ENCODE data around the gene NKX6-2. TPM values are rescaled to one million over a fixed set of nuclear protein-coding genes. Genes with fewer than 3 reads are reported as not detected.

The NKX6-2 gene
- polyA plus RNA-seq, 1 donor from 2014 or later, result not detected

GRCh38 chr10:132739225-132739613 is 46.7 kb downstream of the NKX6-2 start:
- H3K27me3 ChIP-seq (ENCODE audit: insufficient read depth, low read depth, low read length), result peaks cover 7% of the 10 kb centered on the region
- H3K9me2 ChIP-seq (ENCODE audit: insufficient read depth, low read length), result no peaks in the 10 kb centered on the region
- no peaks in the 10 kb centered on the region for H3K79me2 ChIP-seq (replicated peaks; ENCODE audit: insufficient read depth, low read length)
- no peak overlapping the region for H3K4me2 ChIP-seq (ENCODE audit: low read length)
- no peak overlapping the region for H2AFZ ChIP-seq (ENCODE audit: low read depth, low read length)
- H3K4me3 ChIP-seq (ENCODE audit: low read length), result no peak overlapping the region
- H3K36me3 ChIP-seq (ENCODE audit: insufficient read depth, low read length), result no peaks in the 10 kb centered on the region
- TF ChIP-seq, protein P1, sequence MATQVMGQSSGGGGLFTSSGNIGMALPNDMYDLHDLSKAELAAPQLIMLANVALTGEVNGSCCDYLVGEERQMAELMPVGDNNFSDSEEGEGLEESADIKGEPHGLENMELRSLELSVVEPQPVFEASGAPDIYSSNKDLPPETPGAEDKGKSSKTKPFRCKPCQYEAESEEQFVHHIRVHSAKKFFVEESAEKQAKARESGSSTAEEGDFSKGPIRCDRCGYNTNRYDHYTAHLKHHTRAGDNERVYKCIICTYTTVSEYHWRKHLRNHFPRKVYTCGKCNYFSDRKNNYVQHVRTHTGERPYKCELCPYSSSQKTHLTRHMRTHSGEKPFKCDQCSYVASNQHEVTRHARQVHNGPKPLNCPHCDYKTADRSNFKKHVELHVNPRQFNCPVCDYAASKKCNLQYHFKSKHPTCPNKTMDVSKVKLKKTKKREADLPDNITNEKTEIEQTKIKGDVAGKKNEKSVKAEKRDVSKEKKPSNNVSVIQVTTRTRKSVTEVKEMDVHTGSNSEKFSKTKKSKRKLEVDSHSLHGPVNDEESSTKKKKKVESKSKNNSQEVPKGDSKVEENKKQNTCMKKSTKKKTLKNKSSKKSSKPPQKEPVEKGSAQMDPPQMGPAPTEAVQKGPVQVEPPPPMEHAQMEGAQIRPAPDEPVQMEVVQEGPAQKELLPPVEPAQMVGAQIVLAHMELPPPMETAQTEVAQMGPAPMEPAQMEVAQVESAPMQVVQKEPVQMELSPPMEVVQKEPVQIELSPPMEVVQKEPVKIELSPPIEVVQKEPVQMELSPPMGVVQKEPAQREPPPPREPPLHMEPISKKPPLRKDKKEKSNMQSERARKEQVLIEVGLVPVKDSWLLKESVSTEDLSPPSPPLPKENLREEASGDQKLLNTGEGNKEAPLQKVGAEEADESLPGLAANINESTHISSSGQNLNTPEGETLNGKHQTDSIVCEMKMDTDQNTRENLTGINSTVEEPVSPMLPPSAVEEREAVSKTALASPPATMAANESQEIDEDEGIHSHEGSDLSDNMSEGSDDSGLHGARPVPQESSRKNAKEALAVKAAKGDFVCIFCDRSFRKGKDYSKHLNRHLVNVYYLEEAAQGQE (IDR thresholded peaks at IDR 0.05; ENCODE audit: borderline replicate concordance), result no peak
- no peak for TF ChIP-seq EP300 (conservative IDR thresholded peaks at IDR 0.05; ENCODE audit: poor library complexity, severe bottlenecking)
- no peaks in the 10 kb centered on the region for H3K9me3 ChIP-seq (ENCODE audit: low read length)
- no peaks in the 10 kb centered on the region for H4K20me1 ChIP-seq (ENCODE audit: insufficient read depth)
- H3K9ac ChIP-seq (ENCODE audit: low read length), result no peak overlapping the region
- no peaks in the 10 kb centered on the region for H3F3A ChIP-seq (ENCODE audit: insufficient read depth, low read length, poor library complexity, severe bottlenecking)
- no peak overlapping the region for H3K27ac ChIP-seq (ENCODE audit: low read length)

GRCh38 chr10:132738454-132739224 is 47.3 kb downstream of the NKX6-2 start:
- H3K4me3 ChIP-seq (ENCODE audit: low read length), result no peak overlapping the region
- no peaks in the 10 kb centered on the region for H3F3A ChIP-seq (ENCODE audit: insufficient read depth, low read length, poor library complexity, severe bottlenecking)
- TF ChIP-seq POLR2AphosphoS5 (IDR thresholded peaks at IDR 0.05) (no peak), EP300 (conservative IDR thresholded peaks at IDR 0.05; ENCODE audit: poor library complexity, severe bottlenecking) (no peak), SMC3 (conservative IDR thresholded peaks at IDR 0.05; ENCODE audit: poor library complexity) (no peak), TAF1 (IDR thresholded peaks at IDR 0.05; ENCODE audit: low read depth) (no peak)
- no peak overlapping the region for H3K27ac ChIP-seq (ENCODE audit: low read length)
- no peaks in the 10 kb centered on the region for H3K9me3 ChIP-seq (ENCODE audit: low read length)
- H3K9me2 ChIP-seq (ENCODE audit: insufficient read depth, low read length), result no peaks in the 10 kb centered on the region
- H2AFZ ChIP-seq (ENCODE audit: low read depth, low read length), result no peak overlapping the region
- H3K4me2 ChIP-seq (ENCODE audit: low read length), result no peak overlapping the region
- no peak overlapping the region for H3K9ac ChIP-seq (ENCODE audit: low read length)
- peaks cover 7% of the 10 kb centered on the region for H3K27me3 ChIP-seq (ENCODE audit: insufficient read depth, low read depth, low read length)
- no peaks in the 10 kb centered on the region for H3K79me2 ChIP-seq (replicated peaks; ENCODE audit: insufficient read depth, low read length)
- H4K20me1 ChIP-seq (ENCODE audit: insufficient read depth), result no peaks in the 10 kb centered on the region
- no peaks in the 10 kb centered on the region for H3K36me3 ChIP-seq (ENCODE audit: insufficient read depth, low read length)

GRCh38 chr10:132737390-132738048 is 48.4 kb downstream of the NKX6-2 start:
- Histone ChIP-seq H3K27ac (ENCODE audit: low read length) (no peak overlapping the region), H3K4me3 (ENCODE audit: low read length) (no peak overlapping the region), H3K79me2 (replicated peaks; ENCODE audit: insufficient read depth, low read length) (no peaks in the 10 kb centered on the region), H3K9me3 (ENCODE audit: low read length) (no peaks in the 10 kb centered on the region), H3K9me2 (ENCODE audit: insufficient read depth, low read length) (no peaks in the 10 kb centered on the region), H3K9ac (ENCODE audit: low read length) (no peak overlapping the region), H2AFZ (ENCODE audit: low read depth, low read length) (no peak overlapping the region), H3F3A (ENCODE audit: insufficient read depth, low read length, poor library complexity, severe bottlenecking) (no peaks in the 10 kb centered on the region), H3K4me2 (ENCODE audit: low read length) (no peak overlapping the region), H3K36me3 (ENCODE audit: insufficient read depth, low read length) (no peaks in the 10 kb centered on the region), H3K27me3 (ENCODE audit: insufficient read depth, low read depth, low read length) (peaks cover 7% of the 10 kb centered on the region), H4K20me1 (ENCODE audit: insufficient read depth) (no peaks in the 10 kb centered on the region)
- TF ChIP-seq POLR2AphosphoS5 (IDR thresholded peaks at IDR 0.05), result no peak
- no peak for TF ChIP-seq TAF1 (IDR thresholded peaks at IDR 0.05; ENCODE audit: low read depth)
- no peak for TF ChIP-seq RAD21 (conservative IDR thresholded peaks at IDR 0.05)
- TF ChIP-seq, protein P2, sequence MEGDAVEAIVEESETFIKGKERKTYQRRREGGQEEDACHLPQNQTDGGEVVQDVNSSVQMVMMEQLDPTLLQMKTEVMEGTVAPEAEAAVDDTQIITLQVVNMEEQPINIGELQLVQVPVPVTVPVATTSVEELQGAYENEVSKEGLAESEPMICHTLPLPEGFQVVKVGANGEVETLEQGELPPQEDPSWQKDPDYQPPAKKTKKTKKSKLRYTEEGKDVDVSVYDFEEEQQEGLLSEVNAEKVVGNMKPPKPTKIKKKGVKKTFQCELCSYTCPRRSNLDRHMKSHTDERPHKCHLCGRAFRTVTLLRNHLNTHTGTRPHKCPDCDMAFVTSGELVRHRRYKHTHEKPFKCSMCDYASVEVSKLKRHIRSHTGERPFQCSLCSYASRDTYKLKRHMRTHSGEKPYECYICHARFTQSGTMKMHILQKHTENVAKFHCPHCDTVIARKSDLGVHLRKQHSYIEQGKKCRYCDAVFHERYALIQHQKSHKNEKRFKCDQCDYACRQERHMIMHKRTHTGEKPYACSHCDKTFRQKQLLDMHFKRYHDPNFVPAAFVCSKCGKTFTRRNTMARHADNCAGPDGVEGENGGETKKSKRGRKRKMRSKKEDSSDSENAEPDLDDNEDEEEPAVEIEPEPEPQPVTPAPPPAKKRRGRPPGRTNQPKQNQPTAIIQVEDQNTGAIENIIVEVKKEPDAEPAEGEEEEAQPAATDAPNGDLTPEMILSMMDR (IDR thresholded peaks at IDR 0.05; ENCODE audit: poor library complexity, severe bottlenecking), result no peak
- no peak for TF ChIP-seq EP300 (conservative IDR thresholded peaks at IDR 0.05; ENCODE audit: poor library complexity, severe bottlenecking)
- TF ChIP-seq MXI1 (conservative IDR thresholded peaks at IDR 0.05; ENCODE audit: poor library complexity, severe bottlenecking), result no peak
- no peak for TF ChIP-seq EZH2 (IDR thresholded peaks at IDR 0.05; ENCODE audit: borderline replicate concordance, insufficient read depth, low read length, poor library complexity, severe bottlenecking)
- no peak for TF ChIP-seq SMC3 (conservative IDR thresholded peaks at IDR 0.05; ENCODE audit: poor library complexity)
- TF ChIP-seq, protein P1 (IDR thresholded peaks at IDR 0.05; ENCODE audit: borderline replicate concordance), result no peak
